GM18517 (cell line): ENCODE data around the gene TPP1.

Experiments used
- ATAC-seq: cut with Tn5 transposase; IDR thresholded peaks from one replicate; pipeline ENCODE4 v1.9.1; 2021; ENCODE audit warnings: mild to moderate bottlenecking, moderate library complexity; ENCODE audit not compliant: unreplicated experiment

The TPP1 gene

GRCh38 chr11:6612213-6613041 lies 6.8 kb downstream of the TPP1 start, which contains the start of gene TAF10:
Gene TAF10, minus strand, starts transcription at chr11:6612216. Its CDS starts 27 bp downstream, at chr11:6612189.
- ATAC-seq, result peak; percentile 82

GRCh38 chr11:6611963-6612212 lies 7.3 kb downstream of the TPP1 start:
- ATAC-seq, result no peak

DNA sequence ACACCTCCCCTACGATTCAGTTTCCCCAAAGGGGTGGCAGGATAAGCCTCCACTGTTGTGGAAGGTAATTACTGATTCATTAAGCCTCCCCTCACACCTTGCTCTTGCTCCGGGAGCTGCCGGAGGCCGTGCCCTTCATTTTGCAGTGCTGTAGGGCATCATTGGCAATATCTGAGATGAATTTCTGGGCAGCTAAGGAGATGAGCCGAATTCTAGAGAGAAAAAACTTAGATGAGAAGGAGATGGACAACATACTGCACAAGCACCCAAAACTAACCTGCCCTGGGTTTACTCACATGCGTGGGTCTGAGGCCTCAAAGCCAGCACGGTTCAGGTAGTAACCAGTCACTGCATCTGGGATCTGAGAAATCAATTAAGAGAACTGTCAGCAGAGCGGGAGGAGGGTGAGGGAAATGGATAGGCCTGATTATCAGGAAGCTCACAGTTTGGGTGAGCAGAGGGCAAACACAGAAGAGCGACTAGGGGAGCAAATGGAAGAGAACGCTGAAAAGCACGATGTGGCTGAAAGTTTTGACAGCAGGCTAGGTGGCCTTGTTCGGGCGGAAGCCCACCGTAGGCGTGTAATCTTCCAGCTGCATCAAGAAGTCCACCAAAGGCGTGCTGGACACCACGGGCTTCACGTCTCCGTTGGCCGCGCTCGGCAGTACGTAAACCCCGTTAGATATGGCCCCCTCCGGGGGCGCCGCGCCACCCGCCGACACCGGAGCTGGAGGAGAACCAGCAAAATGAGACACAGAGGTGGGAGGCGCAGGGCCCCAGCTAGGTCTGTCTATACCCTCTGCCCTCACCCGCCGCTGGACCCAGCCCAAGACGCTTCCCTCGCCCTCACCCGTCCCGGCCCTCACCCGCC lies 7.9 kb downstream of the TPP1 start:
- no peak for ATAC-seq

DNA sequence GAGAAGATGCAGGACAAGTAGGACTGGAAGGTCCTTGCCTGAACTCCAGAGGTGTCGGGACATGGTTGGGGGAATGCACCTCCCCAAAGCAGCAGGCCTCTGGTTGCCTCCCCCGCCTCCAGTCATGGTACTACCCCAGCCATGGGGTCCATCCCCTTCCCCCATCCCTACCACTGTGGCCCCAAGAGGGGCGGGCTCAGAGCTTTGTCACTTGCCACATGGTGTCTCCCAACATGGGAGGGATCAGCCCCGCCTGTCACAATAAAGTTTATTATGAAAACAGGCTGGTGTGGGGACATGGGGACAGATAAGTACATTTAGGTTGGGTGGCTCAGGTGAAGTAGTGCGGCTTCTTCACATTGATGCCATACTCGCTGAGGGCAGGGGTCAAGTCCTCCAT lies 8.6 kb downstream of the TPP1 start:
- no peak for ATAC-seq

DNA sequence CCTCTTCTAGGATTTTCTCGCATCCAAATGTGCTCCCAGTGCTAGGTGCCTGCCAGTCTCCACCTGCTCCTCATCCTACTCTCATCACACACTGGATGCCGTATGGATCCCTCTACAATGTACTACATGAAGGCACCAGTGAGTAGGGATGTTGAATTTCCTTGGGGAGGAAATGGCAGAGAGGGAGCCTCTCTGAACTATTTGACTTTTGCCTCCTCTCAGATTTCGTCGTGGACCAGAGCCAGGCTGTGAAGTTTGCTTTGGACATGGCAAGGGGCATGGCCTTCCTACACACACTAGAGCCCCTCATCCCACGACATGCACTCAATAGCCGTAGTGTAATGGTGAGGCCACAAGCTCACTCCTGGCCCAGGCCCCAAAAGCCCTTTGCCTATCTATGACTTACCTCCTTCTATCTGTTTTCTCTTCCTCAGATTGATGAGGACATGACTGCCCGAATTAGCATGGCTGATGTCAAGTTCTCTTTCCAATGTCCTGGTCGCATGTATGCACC lies 9.7 kb downstream of the TPP1 start:
- no peak for ATAC-seq

- ATAC-seq, result no peak
These were observed 10.3 kb downstream of the TPP1 start for GRCh38 chr11:6608726-6609501.

GRCh38 chr11:6608011-6608410 lies 11.2 kb downstream of the TPP1 start:
- ATAC-seq, result no peak

DNA sequence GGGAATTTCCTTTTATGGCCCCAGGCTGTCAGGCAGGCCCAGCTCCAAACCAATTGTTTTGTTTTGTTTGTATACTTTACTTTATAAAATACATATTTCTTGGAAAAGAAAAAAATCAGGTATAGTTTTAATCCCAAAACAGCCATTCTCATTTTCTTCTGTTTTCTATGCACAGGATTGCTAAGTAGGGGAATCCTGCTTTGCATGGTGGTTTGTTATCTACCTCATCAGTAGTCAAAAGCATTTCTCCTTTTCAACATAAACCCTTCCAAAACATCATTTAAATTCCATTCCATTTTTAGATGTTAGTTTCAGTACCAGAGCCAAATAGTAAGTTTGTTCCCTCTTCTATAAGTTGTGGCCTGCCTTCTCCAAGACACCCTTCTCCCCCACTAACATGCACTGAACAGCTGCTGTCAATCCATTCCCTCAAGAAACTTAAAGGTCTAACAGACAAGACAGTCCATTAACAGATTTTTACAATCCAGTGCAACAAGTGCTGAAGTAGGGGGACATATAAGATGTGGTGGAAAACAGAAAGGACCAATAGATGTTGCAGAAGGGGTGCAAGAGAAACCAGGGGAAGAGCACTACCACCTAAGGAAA lies 11.9 kb downstream of the TPP1 start:
- no peak for ATAC-seq

GRCh38 chr11:6606471-6607189 lies 12.6 kb downstream of the TPP1 start:
- ATAC-seq, result peak; percentile 31

- no peak for ATAC-seq
These were observed 14.4 kb downstream of the TPP1 start for GRCh38 chr11:6604790-6605189.

DNA sequence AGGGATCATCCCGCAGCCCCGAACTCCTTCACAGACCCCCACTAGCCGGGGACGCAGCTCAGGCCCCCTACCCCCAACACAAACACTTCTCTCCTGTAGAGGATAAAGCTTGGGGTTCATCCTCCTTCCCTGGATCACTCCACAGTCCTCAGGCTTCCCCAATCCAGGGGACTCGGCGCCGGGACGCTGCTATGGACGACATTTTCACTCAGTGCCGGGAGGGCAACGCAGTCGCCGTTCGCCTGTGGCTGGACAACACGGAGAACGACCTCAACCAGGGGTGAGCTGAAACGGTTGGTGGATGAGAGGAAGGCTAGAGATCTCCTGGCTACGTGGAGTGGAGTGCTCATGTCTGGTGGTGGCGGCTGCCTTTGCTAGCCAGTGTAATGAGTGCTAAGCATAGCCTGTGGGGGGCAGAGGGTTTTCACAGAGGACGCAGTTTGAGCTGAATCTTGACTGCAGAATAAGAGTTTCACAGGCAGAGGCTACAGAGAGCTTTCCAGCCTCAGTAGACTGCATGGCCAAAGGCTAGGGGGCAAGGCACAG lies 15.1 kb downstream of the TPP1 start:
- ATAC-seq, result peak; percentile 45

DNA sequence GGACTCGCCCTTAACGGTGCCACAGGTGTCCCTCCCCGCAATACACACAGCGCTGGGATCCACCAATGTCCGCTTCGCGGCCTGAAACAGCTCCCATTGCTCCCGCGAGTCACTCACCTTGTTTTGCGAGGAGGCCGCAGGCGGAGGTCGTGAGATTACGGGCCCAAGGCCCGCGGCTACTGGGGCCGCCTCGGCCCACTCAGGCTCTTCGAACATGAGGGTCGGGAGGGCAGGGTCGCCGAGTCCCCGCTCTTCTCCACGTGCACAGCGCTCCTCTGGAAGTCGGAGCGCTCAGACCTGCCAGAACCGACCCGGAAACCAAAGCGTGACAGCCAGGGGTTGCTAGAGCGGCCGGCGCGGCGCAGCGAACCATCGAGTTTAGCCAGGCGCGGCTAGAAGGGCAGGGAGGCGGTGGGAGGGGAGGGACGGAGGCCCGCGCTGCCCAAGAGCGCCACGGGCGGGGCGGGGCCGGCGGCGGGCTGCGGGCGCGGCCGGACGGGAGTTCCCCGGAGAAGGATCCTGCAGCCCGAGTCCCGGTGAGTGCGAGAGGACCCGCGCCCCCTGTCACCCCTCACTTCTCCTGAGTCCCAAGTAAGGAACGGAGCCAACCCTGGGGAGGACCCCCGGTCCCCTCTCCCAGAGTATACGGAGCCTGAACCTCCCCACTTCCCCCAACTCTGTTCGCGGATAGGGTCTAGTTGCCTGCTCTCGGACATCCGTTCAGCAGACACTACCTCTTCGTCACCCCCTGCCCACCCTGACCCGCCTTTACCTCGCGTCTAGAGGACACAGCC lies 15.7 kb downstream of the TPP1 start, which contains the start of the genes ILK and RRP8:
Gene ILK, plus strand, starts transcription at position 488 of the 794 bp plus-strand sequence. CDS start 498 bp downstream, outside the sequence.
Gene RRP8, minus strand, starts transcription at position 330 of the 794 bp plus-strand sequence. Its CDS starts 114 bp downstream, at position 216.
- ATAC-seq, result peak; percentile 60

DNA sequence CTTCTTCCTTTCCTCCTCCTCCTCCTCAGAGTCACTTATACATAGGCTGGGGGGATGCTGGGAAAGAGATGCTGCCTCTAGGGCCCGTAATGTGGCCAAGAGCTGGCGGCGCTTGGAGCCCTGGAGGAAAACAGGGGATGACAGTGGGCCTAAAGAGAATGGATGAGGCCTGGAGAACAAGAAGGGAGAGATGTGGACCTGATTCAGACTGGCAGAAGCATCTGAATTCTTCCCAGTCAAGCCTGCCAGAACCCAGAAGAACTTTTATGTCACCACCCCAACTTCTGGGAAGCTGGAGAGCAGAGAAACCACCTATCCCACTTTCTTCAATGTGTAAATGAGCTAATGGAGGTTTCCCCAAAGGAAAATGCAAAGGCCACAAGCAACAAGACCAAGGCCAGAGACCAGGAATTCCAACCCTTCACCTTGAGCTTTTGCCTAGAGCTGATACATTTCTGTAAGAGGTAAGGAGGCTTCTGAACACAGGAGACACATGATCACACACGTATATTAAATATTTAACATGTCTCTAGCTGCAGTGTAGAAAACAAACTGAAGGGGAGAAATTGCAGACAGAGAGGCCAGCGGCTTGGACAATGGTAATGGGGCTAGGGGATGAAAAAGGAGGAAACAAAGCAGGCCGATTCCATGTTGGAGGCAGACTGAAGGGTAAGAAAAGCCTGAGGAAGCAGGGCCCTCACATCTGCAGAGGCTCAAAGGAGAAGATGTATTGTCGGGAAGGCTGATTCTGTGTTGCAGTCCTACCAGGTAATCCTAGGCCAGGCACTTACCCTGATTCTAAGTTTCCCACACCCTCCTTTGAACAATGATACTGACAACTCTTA lies 16.9 kb downstream of the TPP1 start:
- ATAC-seq, result no peak

- no peak for ATAC-seq
These were observed 18.2 kb downstream of the TPP1 start for GRCh38 chr11:6601041-6601461.

DNA sequence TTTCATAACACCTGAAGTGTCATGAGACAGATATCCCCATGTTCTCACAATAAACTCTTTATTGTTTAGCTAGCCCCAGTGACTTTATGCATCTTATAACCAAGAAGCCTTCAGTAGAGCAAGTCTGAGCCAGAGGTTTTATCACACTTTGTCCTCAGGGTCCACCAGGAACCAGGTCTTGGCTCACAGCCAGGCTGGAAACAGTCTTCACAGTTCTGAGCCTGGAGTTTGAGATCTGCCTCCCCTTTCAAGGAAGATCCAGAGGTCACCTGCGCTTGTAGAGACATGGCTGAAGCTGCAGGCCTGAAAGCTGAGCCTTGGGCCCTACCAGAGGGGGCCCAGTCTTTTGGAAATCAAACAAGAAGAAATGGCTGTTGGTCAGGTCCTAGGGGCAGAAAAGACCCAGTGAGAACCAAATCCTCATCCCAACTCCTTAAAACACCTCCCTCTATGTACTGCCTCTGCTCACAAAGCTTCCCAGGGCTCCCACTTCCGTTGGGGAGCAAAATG lies 19.3 kb downstream of the TPP1 start:
- no peak for ATAC-seq

GRCh38 chr11:6599449-6599848 lies 19.8 kb downstream of the TPP1 start:
- ATAC-seq, result no peak

GRCh38 chr11:6598555-6598954 lies 20.7 kb downstream of the TPP1 start:
- no peak for ATAC-seq
